ENCODE measurements around the gene ALOX5AP.

Gene ALOX5AP

GRCh38 chr13:30800107-30800506, 64.8 kb downstream of the ALOX5AP start:
- DNase-seq = no peak

DNA sequence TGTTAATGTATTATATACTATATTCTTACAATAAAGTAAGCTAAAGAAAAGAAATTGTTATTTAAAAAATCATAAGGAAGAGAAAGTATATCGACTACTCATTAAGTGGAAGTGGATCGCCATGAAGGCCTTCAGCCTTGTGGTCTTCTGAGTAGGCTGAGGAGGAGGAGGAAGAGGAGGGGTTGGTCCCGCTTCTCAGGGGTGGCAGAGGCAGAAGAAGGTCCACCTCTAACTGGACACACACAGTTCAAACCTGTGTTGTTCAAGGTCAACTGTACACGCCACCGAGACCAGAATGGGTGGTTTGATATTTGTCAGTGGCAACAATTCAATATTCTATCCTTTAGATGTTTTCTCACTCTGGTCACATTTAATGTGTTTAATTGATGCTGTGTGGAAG, 67.2 kb downstream of the ALOX5AP start:
- no peak for DNase-seq

GRCh38 chr13:30802953-30803478, 67.7 kb downstream of the ALOX5AP start:
- peak; percentile 31 for DNase-seq

DNA sequence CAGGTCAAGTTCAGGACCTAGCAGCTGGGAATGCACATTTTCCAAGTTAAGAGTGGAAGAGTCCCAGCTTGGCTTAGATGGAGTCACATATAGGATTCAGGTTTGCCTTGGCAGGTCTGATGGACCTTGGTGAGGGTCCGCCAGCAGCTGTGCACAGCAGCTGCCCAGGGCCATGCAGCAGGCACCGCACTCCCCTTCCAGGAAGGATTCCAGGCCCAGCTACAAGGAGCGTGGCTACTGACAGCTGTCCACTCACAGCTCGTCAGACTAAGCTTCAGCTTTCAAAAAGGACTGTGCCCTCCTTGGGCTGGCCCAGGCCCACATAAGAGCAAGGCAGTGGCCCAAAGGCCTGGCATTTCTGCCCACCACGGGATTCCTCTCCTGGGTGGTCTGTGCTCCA, 68.4 kb downstream of the ALOX5AP start:
- DNase-seq = no peak

DNA sequence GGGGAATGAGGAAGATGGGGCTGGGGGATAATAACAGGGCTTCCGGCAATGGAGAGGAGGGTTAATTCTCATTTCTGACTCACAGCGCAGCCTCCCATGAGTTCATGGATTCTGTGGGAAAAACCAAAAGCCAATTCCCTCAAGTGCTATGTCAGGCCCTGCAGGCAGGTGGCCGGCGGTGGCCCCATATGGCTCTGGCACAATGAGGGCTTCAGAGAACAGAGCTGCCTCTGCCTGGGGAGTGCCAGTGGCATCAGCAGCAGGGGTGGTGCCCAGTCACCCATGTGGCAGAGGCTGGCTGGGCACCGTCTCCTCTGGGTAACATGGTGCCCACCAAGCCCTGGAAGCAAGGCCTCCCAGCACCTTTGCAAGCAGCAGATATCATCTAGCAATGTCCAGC, 69.1 kb downstream of the ALOX5AP start:
- no peak for DNase-seq

- no peak for DNase-seq
Observed at GRCh38 chr13:30805132-30805537, 69.8 kb downstream of the ALOX5AP start.

DNA sequence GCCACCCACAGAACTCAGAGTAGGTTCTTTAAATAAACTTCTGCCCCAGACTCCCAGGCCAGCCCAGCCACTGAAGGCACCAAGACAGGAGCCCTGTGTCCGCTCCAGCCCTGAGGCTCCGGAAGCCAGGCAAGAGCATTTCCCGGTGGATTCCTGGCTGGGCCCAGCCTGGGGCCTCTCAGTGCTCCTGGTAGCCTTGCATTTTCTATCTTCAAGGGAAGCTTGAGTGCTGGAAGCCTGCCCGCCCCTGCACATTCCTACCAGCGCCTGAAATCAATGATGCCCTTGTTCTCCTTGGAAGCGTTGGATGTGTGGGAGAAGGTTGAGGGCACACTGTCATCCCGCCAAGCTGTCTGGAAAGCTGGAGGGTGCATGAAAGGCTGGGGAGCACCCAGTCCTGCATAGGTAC, 70.3 kb downstream of the ALOX5AP start:
- DNase-seq = no peak

GRCh38 chr13:30806784-30807183, 71.4 kb downstream of the ALOX5AP start:
- no peak for DNase-seq

DNA sequence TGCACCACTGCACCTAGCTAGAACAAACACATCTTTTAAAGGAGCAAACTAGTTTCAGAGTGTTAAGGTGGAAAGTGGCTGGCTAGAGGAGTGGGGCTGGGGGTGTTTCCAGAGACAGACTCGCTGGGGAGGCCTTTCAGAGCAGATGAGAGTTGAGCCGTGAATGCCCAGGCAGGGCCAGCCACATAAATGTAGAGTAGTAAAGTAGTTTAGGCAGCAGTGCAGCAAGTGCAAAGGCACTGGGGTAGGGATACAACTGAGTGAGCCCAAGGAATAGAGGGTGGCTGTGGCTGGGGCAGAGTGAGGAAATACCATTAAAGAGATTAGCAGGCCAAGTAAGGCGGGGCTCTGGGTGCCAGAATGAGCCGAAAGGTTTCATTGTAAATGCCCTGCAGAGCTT, 72.0 kb downstream of the ALOX5AP start:
- DNase-seq = no peak

GRCh38 chr13:30808600-30808999, 73.3 kb downstream of the ALOX5AP start:
- no peak for DNase-seq

DNA sequence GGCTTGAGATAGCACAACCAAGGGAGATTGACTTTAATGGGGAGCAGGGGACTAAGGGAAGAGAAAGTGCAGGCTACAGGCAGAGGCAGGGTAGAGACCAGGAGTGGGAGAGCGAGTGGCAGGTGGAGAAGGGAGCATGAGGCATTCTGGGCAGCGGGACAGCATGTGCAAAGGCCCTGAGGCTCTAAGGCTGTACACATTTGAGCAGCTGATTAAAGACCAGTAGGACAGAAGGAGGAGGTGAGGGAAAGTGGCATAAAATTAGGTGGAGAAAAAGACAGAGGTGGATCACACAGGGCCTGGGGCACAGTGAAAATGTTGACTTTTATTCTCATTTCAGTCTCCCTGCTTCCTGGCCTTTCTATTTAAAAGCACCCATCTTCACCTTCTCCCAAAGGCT, 74.4 kb downstream of the ALOX5AP start:
- DNase-seq = no peak

DNA sequence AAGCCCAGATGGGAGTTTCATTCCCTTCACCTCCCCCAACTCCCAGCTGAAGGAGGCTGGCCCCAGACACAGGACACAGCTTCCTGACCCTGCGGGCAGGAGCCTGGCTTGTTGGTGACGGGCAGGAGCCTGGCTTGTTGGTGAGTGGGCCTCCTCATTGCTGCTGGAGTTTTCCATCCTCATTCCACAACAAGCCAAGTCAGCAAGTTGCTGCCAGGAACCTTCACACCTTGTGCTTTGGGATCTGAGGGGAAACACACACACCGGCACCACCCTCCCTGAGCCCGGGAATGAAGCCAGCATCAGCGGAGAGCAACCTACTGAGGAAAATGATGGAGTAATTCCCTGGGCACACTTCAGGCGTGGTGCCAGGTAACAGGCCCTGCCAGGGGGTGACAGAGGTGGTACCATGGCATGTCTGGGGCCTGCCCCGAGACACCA, 74.9 kb downstream of the ALOX5AP start:
- no peak for DNase-seq

GRCh38 chr13:30810801-30811200, 75.5 kb downstream of the ALOX5AP start:
- DNase-seq = no peak

All from cortex of kidney (tissue), 1 donor.